Thyroid gland (tissue), 4 donors: ENCODE data around the gene COA7. TPM values are rescaled to one million over a fixed set of nuclear protein-coding genes. Genes with fewer than 3 reads are reported as not detected.

Experiments used
- DNase-seq, 2 donors: peaks; one replicate each; pipeline ENCODE4 v3.0.0-alpha.2; 2019
- H3K27ac ChIP-seq, 3 donors: fragments of 200-600 bp; sonication (generic); 1 replicate in 2 of 3; 2 replicates in 1 of 3; pipeline ENCODE4 v1.5.1; 2016 to 2019; ENCODE audit warnings: mild to moderate bottlenecking in 1 of 3, moderate library complexity in 1 of 3
- H3K27me3 ChIP-seq: fragments of 200-600 bp; sonication (generic); one replicate; pipeline ENCODE4 v1.5.1; 2019
- H3K36me3 ChIP-seq, 2 donors: fragments of 200-600 bp; sonication (generic); one replicate each; pipeline ENCODE4 v1.5.1; 2016 to 2019
- H3K4me1 ChIP-seq, 2 donors: fragments of 200-600 bp; sonication (generic); one replicate each; pipeline ENCODE4 v1.5.1; 2017 to 2019
- H3K4me3 ChIP-seq, 3 donors: fragments of 200-600 bp; sonication (generic); replicated peaks in 1 of 3; 1 replicate in 2 of 3; 2 replicates in 1 of 3; pipeline ENCODE4 v1.5.1; 2016; ENCODE audit warnings: mild to moderate bottlenecking in 1 of 3
- H3K9me3 ChIP-seq: fragments of 200-600 bp; sonication (generic); one replicate; pipeline ENCODE4 v1.5.1; 2017
- CTCF ChIP-seq, 6 experiments: fragments of 200-600 bp in 3 of 6; fragments of 450-650 bp in 3 of 6; sonication (generic) in 3 of 6; IDR thresholded peaks; one replicate each; pipeline ENCODE4 v1.5.1; 2016 to 2019; ENCODE audit warnings: antibody characterized with exemption in 6 of 6, mild to moderate bottlenecking in 2 of 6, inconsistent platforms in 1 of 6, moderate library complexity in 1 of 6
- POLR2A ChIP-seq, 2 donors: fragments of 450-650 bp; IDR thresholded peaks; one replicate each; pipeline ENCODE4 v1.6.1; 2017; ENCODE audit warnings: antibody characterized with exemption in 2 of 2, mild to moderate bottlenecking in 2 of 2, moderate library complexity in 1 of 2
- WGBS, 2 donors: methylation state at CpG; one replicate each; pipeline ENCODE4 v1.1.5; 2017; 5-methylcytosine and 5-hydroxymethylcytosine counted together
- intact Hi-C: fragments of 100-400 bp; cut with DNase I; formaldehyde crosslinking; loops from one replicate; pipeline ENCODE4 v1.15.1; 2023
- total RNA-seq, 4 donors: library from RNA; depleted of rRNA; stranded (reverse); fragments of >200 nt; gene quantifications; one replicate each; pipeline ENCODE4 v1.2.3, GENCODE V29; 2016

COA7 gene
- total RNA-seq, 4 donors from 2014 or later, result 10.6 to 14.7 (median 11.5) TPM

GRCh38 chr1:52658795-52659194, 39.4 kb downstream of the COA7 start:
- peak overlapping the region in 2 of 3 donors; percentile 48 to 57 for H3K27ac ChIP-seq
- no peak overlapping the region for H3K4me3 ChIP-seq
- TF ChIP-seq CTCF (IDR thresholded peaks at IDR 0.05) (no peak), POLR2A (IDR thresholded peaks at IDR 0.05) (no peak)
- peak; percentile 84 to 88 for DNase-seq
- no peaks in the 10 kb centered on the region for H3K27me3 ChIP-seq
- H3K4me1 ChIP-seq, result peaks cover 4 to 20% of the 10 kb centered on the region in 2 donors
- no peaks in the 10 kb centered on the region for H3K9me3 ChIP-seq
- intact Hi-C loops, result no loop called here
- H3K36me3 ChIP-seq, result no peaks in the 10 kb centered on the region
- WGBS, 2 donors, result 36 to 40% methylated on average over 1 of the region's 1 CpG

DNA sequence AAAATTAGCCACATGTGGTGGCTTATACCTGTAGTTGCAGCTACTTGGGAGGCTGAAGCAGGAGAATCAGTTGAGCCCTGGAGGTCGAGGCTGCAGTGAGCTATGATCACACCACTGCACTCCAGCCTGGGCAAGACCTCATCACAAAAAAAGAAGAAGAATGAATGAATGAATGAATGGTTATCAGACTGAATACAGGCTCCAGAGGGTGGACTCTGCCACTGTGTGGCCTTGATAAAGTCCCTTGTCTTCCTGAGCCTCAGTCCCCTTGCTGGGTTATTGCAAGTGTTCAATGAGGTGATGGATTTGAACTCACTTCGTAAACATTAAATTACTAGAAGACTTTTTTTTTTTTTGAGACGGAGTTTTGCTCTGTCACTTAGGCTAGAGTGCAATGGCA, 40.4 kb downstream of the COA7 start:
- no peaks in the 10 kb centered on the region for H3K27me3 ChIP-seq
- H3K4me1 ChIP-seq, result peaks cover 0 to 12% of the 10 kb centered on the region in 2 donors
- TF ChIP-seq POLR2A (IDR thresholded peaks at IDR 0.05) (no peak), CTCF (IDR thresholded peaks at IDR 0.05) (no peak)
- no peaks in the 10 kb centered on the region for H3K9me3 ChIP-seq
- DNase-seq, result no peak
- H3K27ac ChIP-seq, result no peak overlapping the region
- H3K4me3 ChIP-seq, result no peak overlapping the region
- H3K36me3 ChIP-seq, result no peaks in the 10 kb centered on the region
- intact Hi-C loops, result no loop called here
- whole genome bisulfite sequencing, 2 donors, result 99% methylated on average over 3 of the region's 3 CpGs

DNA sequence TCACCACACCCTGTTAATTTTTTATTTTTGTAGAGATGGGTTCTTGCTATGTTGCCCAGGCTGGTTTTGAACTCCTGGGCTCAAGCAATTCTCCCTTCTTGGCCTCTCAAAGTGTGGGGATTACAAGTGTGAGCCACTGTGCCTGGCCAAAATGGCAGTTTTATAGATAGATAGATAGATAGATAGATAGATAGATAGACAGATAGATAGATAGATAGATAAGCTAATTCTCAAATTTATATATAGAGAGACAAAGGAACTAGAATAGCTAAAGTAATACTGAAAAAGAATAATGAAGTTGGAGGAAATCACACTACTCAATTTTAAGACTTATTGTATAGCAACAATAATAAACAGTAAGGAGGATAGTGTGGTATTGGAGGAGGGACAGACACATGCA, 44.1 kb downstream of the COA7 start:
- H3K27me3 ChIP-seq, result no peaks in the 10 kb centered on the region
- H3K4me3 ChIP-seq, result no peak overlapping the region
- no peaks in the 10 kb centered on the region for H3K9me3 ChIP-seq
- no peak for DNase-seq
- peaks cover 0 to 8% of the 10 kb centered on the region in 2 donors for H3K4me1 ChIP-seq
- intact Hi-C loops, result no loop called here
- no peak overlapping the region for H3K27ac ChIP-seq
- no peak for TF ChIP-seq CTCF (IDR thresholded peaks at IDR 0.05)
- no peak for TF ChIP-seq POLR2A (IDR thresholded peaks at IDR 0.05)
- no peaks in the 10 kb centered on the region for H3K36me3 ChIP-seq

GRCh38 chr1:52653207-52653849, 44.8 kb downstream of the COA7 start:
- no peaks in the 10 kb centered on the region for H3K27me3 ChIP-seq
- intact Hi-C loops, result no loop called here
- H3K4me3 ChIP-seq, result no peak overlapping the region
- 93 to 95% methylated on average over 5 of the region's 5 CpGs for WGBS, 2 donors
- no peaks in the 10 kb centered on the region for H3K36me3 ChIP-seq
- DNase-seq, result no peak
- TF ChIP-seq POLR2A (IDR thresholded peaks at IDR 0.05) (no peak), CTCF (IDR thresholded peaks at IDR 0.05) (no peak)
- H3K9me3 ChIP-seq, result no peaks in the 10 kb centered on the region
- H3K27ac ChIP-seq, result no peak overlapping the region
- peaks cover 0 to 3% of the 10 kb centered on the region in 2 donors for H3K4me1 ChIP-seq

GRCh38 chr1:52651904-52652303, 46.2 kb downstream of the COA7 start:
- H3K9me3 ChIP-seq, result no peaks in the 10 kb centered on the region
- no peak for DNase-seq
- no peaks in the 10 kb centered on the region for H3K27me3 ChIP-seq
- TF ChIP-seq CTCF (IDR thresholded peaks at IDR 0.05) (no peak), POLR2A (IDR thresholded peaks at IDR 0.05) (no peak)
- WGBS, 2 donors, result 83 to 90% methylated on average over 1 of the region's 1 CpG
- H3K4me3 ChIP-seq, result no peak overlapping the region
- no peaks in the 10 kb centered on the region for H3K4me1 ChIP-seq
- no peak overlapping the region for H3K27ac ChIP-seq
- no peaks in the 10 kb centered on the region for H3K36me3 ChIP-seq
- intact Hi-C loops, result no loop called here
